OCI-LY1 (cell line): ENCODE results near the gene DUT.

ENCODE experiments used
- CTCF ChIP-seq: fragments of 200-600 bp; sonication (generic), shearing (Covaris generic); IDR thresholded peaks from 2 replicates; pipeline ENCODE4 v1.5.1; 2017; ENCODE audit warnings: mild to moderate bottlenecking, antibody characterized with exemption, low read length, moderate library complexity, mixed read lengths
- EZH2 ChIP-seq: fragments of 200-600 bp; sonication (generic), shearing (Covaris generic); IDR thresholded peaks from 2 replicates; pipeline ENCODE4 v1.8.0; 2017; ENCODE audit warnings: borderline replicate concordance, mixed run types, mild to moderate bottlenecking, antibody characterized with exemption, low read length, moderate library complexity, mixed read lengths

GRCh38 chr15:48318131-48318530, 13.1 kb upstream of the DUT start:
- TF ChIP-seq CTCF (no peak), EZH2 (no peak)
